Right atrium auricular region (tissue), 2 donors: ENCODE results near the gene TEX22. TPM values are rescaled to one million over a fixed set of nuclear protein-coding genes. Genes with fewer than 3 reads are reported as not detected.

Experiments
- DNase-seq: peaks from one replicate; pipeline ENCODE4 v3.0.0-alpha.2; 2019; ENCODE audit warnings: low spot score
- H3K27ac ChIP-seq, 2 donors: fragments of 200-600 bp; sonication (generic); 1 replicate in 1 of 2; 2 replicates in 1 of 2; pipeline ENCODE4 v1.5.1; 2016 to 2019
- H3K27me3 ChIP-seq, 2 donors: fragments of 200-600 bp; sonication (generic); one replicate each; pipeline versions ENCODE4 v1.5.1 to v1.6.0; 2017 to 2019
- H3K36me3 ChIP-seq: fragments of 200-600 bp; sonication (generic); one replicate; pipeline ENCODE4 v1.5.1; 2016
- H3K4me1 ChIP-seq, 2 donors: fragments of 200-600 bp; sonication (generic); one replicate each; pipeline versions ENCODE4 v1.5.1 to v1.6.0; 2017 to 2019
- H3K4me3 ChIP-seq, 2 donors: fragments of 200-600 bp; sonication (generic); 1 replicate in 1 of 2; 2 replicates in 1 of 2; pipeline ENCODE4 v1.5.1; 2017 to 2019; ENCODE audit warnings: mild to moderate bottlenecking in 1 of 2, moderate library complexity in 1 of 2
- H3K9me3 ChIP-seq, 2 donors: fragments of 200-600 bp; sonication (generic); one replicate each; pipeline ENCODE4 v1.5.1; 2019
- total RNA-seq, 2 donors: library from RNA; depleted of rRNA; stranded (reverse); fragments of >200 nt; gene quantifications; one replicate each; pipeline ENCODE4 v1.1.0, GENCODE V29; 2016
- TF ChIP-seq, protein P1 (sequence below), 2 donors: fragments of 200-600 bp; sonication (generic); IDR thresholded peaks; one replicate each; pipeline ENCODE4 v1.5.1; 2019; ENCODE audit warnings: antibody characterized with exemption in 2 of 2

Gene TEX22
- total RNA-seq, 2 donors from 2014 or later, result 0.16 TPM; not detected in 1

DNA sequence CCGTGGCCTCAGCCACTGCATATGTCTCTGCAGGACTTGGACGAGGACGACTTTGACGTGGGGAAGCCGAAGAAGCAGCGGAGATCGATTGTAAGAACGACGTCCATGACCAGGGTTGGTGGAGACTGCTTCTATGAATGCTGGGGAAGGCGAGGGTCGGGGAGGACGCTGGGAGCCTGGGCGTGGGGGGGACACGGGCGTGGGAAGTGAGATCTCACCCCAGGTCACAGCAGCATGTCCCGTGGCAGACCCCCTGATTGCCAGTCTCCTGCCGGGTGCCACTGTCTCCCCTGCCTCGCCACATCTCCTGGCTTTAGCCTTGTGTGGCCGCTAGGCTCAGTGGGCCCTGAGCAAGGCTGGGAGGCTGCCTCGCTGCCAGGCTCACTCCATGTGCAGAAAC, 29.9 kb upstream of the TEX22 start:
- peaks cover 0 to 5% of the 10 kb centered on the region in 2 donors for H3K4me1 ChIP-seq
- no peaks in the 10 kb centered on the region for H3K9me3 ChIP-seq
- H3K27ac ChIP-seq, result no peak overlapping the region
- H3K4me3 ChIP-seq, result no peak overlapping the region
- H3K27me3 ChIP-seq, result no peaks in the 10 kb centered on the region
- DNase-seq, result no peak
- peaks cover 27% of the 10 kb centered on the region for H3K36me3 ChIP-seq
- TF ChIP-seq, protein P1, sequence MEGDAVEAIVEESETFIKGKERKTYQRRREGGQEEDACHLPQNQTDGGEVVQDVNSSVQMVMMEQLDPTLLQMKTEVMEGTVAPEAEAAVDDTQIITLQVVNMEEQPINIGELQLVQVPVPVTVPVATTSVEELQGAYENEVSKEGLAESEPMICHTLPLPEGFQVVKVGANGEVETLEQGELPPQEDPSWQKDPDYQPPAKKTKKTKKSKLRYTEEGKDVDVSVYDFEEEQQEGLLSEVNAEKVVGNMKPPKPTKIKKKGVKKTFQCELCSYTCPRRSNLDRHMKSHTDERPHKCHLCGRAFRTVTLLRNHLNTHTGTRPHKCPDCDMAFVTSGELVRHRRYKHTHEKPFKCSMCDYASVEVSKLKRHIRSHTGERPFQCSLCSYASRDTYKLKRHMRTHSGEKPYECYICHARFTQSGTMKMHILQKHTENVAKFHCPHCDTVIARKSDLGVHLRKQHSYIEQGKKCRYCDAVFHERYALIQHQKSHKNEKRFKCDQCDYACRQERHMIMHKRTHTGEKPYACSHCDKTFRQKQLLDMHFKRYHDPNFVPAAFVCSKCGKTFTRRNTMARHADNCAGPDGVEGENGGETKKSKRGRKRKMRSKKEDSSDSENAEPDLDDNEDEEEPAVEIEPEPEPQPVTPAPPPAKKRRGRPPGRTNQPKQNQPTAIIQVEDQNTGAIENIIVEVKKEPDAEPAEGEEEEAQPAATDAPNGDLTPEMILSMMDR (IDR thresholded peaks at IDR 0.05), result no peak

DNA sequence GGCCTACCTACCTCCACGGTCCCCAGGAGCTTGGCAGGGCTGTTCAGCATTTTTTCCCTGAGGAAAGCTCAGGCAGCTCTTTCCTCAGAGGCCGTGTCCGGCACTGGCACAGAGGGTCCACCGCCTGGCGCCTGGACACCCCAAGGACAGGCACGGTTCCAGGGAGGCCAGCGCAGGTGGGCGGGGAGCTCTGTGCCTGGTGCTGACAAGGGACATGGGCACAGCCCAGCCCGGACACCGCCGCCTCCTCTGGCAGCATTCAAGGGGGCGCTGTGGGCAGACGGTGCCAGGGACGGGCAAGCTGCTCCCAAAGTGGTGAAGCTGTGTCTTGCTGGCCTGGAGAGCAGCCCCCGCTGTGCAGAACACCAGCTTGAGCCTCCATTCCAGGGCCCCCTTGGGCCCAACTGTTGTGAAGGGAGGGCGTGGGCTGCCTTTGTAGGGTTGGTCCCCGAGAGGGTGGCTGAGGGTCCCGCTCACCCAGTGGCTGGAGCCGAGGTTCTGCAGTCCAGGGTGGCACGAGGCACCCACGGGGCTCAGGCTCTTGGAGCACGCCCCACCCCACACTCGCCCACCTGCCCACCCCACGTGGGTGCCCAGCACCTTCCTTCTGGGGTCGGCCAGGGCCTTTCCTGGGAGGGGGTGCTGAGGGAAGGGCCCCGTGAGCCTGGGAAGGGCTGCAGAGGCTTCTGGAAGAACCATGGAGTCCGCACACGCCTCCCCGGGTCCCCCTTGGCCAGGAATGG, 29.3 kb upstream of the TEX22 start:
- H3K36me3 ChIP-seq, result peaks cover 27% of the 10 kb centered on the region
- DNase-seq, result no peak
- no peak overlapping the region for H3K27ac ChIP-seq
- TF ChIP-seq, protein P1 (IDR thresholded peaks at IDR 0.05), result no peak
- H3K27me3 ChIP-seq, result no peaks in the 10 kb centered on the region
- H3K4me3 ChIP-seq, result no peak overlapping the region
- H3K9me3 ChIP-seq, result no peaks in the 10 kb centered on the region
- H3K4me1 ChIP-seq, result peaks cover 0 to 5% of the 10 kb centered on the region in 2 donors

DNA sequence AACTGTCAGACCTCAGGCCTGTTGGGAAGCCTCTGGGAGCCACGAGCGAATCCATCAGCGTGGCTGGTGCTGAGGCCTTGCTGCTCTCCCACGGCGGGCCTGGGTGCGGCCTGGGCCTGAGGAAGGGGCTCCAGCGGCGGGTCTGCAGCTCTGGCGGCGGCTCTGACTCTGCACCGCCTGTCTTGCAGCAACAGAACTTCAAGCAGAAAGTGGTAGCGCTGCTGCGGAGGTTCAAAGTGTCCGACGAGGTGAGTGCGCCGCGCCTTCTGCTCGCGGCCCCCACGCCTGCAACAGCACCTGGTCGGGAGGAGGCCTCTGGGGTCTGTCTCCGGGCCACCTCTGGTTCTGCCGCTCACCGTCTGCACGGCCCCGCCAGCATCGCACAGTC, 28.7 kb upstream of the TEX22 start:
- no peak for DNase-seq
- H3K27ac ChIP-seq, result no peak overlapping the region
- H3K9me3 ChIP-seq, result no peaks in the 10 kb centered on the region
- H3K4me3 ChIP-seq, result no peak overlapping the region
- peaks cover 0 to 5% of the 10 kb centered on the region in 2 donors for H3K4me1 ChIP-seq
- H3K36me3 ChIP-seq, result peaks cover 27% of the 10 kb centered on the region
- TF ChIP-seq, protein P1 (IDR thresholded peaks at IDR 0.05), result no peak
- H3K27me3 ChIP-seq, result no peaks in the 10 kb centered on the region

DNA sequence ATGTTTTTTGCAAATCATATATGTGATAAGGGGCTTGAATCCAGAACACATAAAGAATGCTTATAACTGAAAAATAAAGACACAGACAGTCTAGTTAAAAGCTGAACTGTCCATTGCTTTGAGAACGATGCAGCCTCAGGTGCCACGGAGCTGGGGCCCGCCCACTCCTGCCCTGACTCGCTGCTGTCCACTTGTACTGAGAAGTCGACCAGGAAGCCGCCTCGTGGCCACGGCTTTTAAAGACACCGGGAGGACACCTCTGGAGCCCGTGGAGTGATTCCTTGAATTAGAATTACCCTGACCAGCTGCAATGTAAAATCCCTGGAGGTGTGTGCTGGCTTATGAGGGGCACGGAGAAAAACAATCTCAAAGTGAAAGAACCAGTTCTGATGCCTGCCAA, 23.9 kb upstream of the TEX22 start:
- TF ChIP-seq, protein P1 (IDR thresholded peaks at IDR 0.05), result no peak
- Histone ChIP-seq H3K36me3 (peaks cover 6% of the 10 kb centered on the region), H3K27ac (no peak overlapping the region), H3K4me1 (peaks cover 0 to 5% of the 10 kb centered on the region in 2 donors), H3K9me3 (no peaks in the 10 kb centered on the region), H3K4me3 (no peak overlapping the region), H3K27me3 (no peaks in the 10 kb centered on the region)
- no peak for DNase-seq

DNA sequence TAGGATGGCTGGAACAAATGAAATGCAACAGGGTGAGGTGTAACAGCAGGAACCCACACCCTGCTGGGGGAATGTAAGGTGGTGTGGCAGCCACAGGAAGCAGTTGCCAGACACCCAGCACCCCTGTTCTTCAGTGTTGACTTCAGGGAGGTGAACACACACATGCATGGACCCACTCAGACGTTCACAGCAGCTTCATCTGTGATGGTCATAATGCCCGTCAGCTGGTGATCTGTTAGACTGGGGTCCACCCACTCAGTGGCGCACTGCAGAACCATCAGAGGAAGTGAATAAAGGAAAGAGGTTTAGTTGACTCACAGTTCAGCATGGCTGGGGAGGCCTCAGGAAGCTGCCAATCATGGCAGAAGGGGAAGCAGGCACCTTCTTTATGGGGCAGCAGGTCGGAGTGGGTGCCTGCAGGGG, 22.7 kb upstream of the TEX22 start:
- no peak for DNase-seq
- peaks cover 14% of the 10 kb centered on the region for H3K36me3 ChIP-seq
- no peaks in the 10 kb centered on the region for H3K27me3 ChIP-seq
- H3K4me1 ChIP-seq, result peaks cover 0 to 5% of the 10 kb centered on the region in 2 donors
- TF ChIP-seq, protein P1 (IDR thresholded peaks at IDR 0.05), result no peak
- H3K4me3 ChIP-seq, result no peak overlapping the region
- no peak overlapping the region for H3K27ac ChIP-seq
- H3K9me3 ChIP-seq, result no peaks in the 10 kb centered on the region
